ENCODE data around the gene CDH4. TPM values are rescaled to one million over a fixed set of nuclear protein-coding genes. Genes with fewer than 3 reads are reported as not detected.

Gene CDH4
- total RNA-seq, 1 experiment from 2014 or later = not detected

- no peak overlapping the region for H3K27ac ChIP-seq (ENCODE audit: low read length)
- no peaks in the 10 kb centered on the region for H3K9me2 ChIP-seq (replicated peaks; ENCODE audit: insufficient read depth, low read length)
- H3K4me3 ChIP-seq (ENCODE audit: low read length) = no peak overlapping the region
- H3K27me3 ChIP-seq (ENCODE audit: low read length) = no peaks in the 10 kb centered on the region
- no peak overlapping the region for H2AFZ ChIP-seq (ENCODE audit: low read length)
- H3K4me1 ChIP-seq (ENCODE audit: low read length) = no peaks in the 10 kb centered on the region
- H3K9ac ChIP-seq (ENCODE audit: low read length) = no peak overlapping the region
- H3K79me2 ChIP-seq (ENCODE audit: low read length) = no peaks in the 10 kb centered on the region
- no peaks in the 10 kb centered on the region for H3K36me3 ChIP-seq (ENCODE audit: insufficient read depth, low read length)
- H3K9me3 ChIP-seq (ENCODE audit: low read length) = no peaks in the 10 kb centered on the region
- no peaks in the 10 kb centered on the region for H4K20me1 ChIP-seq (ENCODE audit: insufficient read depth, low read depth, low read length)
- H3K4me2 ChIP-seq (ENCODE audit: low read depth, low read length, poor library complexity, severe bottlenecking) = no peak overlapping the region
- no peak for DNase-seq
Measured at GRCh38 chr20:61535956-61536355, 283.9 kb downstream of the CDH4 start.

DNA sequence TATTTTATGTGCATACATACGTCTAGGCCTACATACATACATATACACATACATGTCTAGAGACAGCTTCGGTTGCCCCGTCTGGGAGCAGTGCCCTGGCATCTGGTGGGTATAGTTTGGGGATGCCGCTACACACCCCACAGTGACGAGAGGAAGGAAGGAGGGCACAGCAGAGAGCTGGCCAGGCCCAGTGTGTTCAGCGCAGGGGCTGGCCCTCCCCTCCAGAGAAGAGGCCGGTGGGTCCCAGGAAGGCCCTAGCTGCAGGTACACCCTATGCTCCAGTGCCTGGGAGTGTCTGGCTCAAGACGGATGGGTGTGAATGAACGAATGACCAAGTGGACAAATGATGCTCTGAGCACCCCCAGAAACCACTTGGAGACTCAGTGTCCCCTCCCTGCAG is 284.6 kb downstream of the CDH4 start:
- H3K9me2 ChIP-seq (replicated peaks; ENCODE audit: insufficient read depth, low read length) = no peaks in the 10 kb centered on the region
- H3K27me3 ChIP-seq (ENCODE audit: low read length) = no peaks in the 10 kb centered on the region
- no peaks in the 10 kb centered on the region for H4K20me1 ChIP-seq (ENCODE audit: insufficient read depth, low read depth, low read length)
- H2AFZ ChIP-seq (ENCODE audit: low read length) = no peak overlapping the region
- H3K9ac ChIP-seq (ENCODE audit: low read length) = no peak overlapping the region
- no peaks in the 10 kb centered on the region for H3K36me3 ChIP-seq (ENCODE audit: insufficient read depth, low read length)
- H3K4me1 ChIP-seq (ENCODE audit: low read length) = no peaks in the 10 kb centered on the region
- no peaks in the 10 kb centered on the region for H3K9me3 ChIP-seq (ENCODE audit: low read length)
- no peak overlapping the region for H3K4me2 ChIP-seq (ENCODE audit: low read depth, low read length, poor library complexity, severe bottlenecking)
- H3K27ac ChIP-seq (ENCODE audit: low read length) = no peak overlapping the region
- H3K4me3 ChIP-seq (ENCODE audit: low read length) = no peak overlapping the region
- H3K79me2 ChIP-seq (ENCODE audit: low read length) = no peaks in the 10 kb centered on the region
- DNase-seq = no peak

DNA sequence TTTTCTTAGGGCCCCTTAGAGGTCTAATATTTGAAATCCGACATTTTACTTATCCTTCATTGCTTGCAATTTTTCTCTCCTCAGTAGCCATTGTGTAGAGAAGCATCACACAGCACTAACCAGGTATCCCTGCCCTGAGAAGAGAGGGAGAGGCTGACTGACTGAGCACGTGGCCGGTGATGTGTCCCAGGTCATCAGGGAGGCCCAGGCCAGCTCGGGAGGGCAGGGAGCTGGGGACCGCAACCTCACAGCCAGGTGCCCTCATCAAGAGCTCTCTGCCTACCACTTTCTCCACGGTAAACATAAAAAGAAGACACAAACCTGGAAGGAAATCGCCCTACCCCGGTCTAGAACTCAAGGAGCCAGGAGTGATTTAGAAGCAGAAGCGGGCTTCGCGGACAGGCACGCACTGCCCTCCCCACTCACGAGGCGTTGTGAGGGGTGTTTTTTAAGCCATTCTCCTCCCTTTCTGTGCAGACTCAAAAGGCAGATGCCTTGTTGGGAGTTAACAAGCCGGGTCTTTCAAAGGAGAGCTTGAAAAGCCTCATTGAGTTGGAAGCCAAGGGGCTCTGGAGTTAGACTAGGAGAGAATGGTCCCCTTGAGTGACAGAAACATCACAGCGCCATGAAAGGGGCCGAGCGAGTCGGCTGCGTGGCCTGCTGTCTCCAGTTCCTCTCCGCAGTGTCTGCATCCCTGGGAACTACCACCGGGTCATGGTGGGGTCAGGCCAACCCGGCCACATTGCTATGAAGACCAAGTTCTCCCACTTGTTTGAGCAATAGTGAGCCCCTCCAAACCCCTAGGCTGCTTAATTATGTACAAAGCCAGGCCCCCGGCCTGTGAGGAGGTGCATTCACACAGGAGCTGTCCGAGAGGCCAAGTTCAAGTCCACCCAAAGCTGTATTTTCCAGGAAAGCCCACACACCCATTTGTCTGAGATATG is 285.4 kb downstream of the CDH4 start:
- Histone ChIP-seq H2AFZ (ENCODE audit: low read length) (no peak overlapping the region), H3K79me2 (ENCODE audit: low read length) (no peaks in the 10 kb centered on the region), H4K20me1 (ENCODE audit: insufficient read depth, low read depth, low read length) (no peaks in the 10 kb centered on the region), H3K27me3 (ENCODE audit: low read length) (no peaks in the 10 kb centered on the region), H3K9me2 (replicated peaks; ENCODE audit: insufficient read depth, low read length) (no peaks in the 10 kb centered on the region), H3K9ac (ENCODE audit: low read length) (no peak overlapping the region), H3K36me3 (ENCODE audit: insufficient read depth, low read length) (no peaks in the 10 kb centered on the region), H3K4me1 (ENCODE audit: low read length) (no peaks in the 10 kb centered on the region), H3K4me3 (ENCODE audit: low read length) (no peak overlapping the region), H3K4me2 (ENCODE audit: low read depth, low read length, poor library complexity, severe bottlenecking) (no peak overlapping the region), H3K27ac (ENCODE audit: low read length) (no peak overlapping the region), H3K9me3 (ENCODE audit: low read length) (no peaks in the 10 kb centered on the region)
- no peak for DNase-seq

- Histone ChIP-seq H3K27ac (ENCODE audit: low read length) (no peak overlapping the region), H3K79me2 (ENCODE audit: low read length) (no peaks in the 10 kb centered on the region), H3K4me1 (ENCODE audit: low read length) (no peaks in the 10 kb centered on the region), H3K9me2 (replicated peaks; ENCODE audit: insufficient read depth, low read length) (no peaks in the 10 kb centered on the region), H3K4me3 (ENCODE audit: low read length) (no peak overlapping the region), H3K9me3 (ENCODE audit: low read length) (no peaks in the 10 kb centered on the region), H4K20me1 (ENCODE audit: insufficient read depth, low read depth, low read length) (no peaks in the 10 kb centered on the region), H3K9ac (ENCODE audit: low read length) (no peak overlapping the region), H3K27me3 (ENCODE audit: low read length) (no peaks in the 10 kb centered on the region), H3K36me3 (ENCODE audit: insufficient read depth, low read length) (no peaks in the 10 kb centered on the region), H3K4me2 (ENCODE audit: low read depth, low read length, poor library complexity, severe bottlenecking) (no peak overlapping the region), H2AFZ (ENCODE audit: low read length) (no peak overlapping the region)
- DNase-seq = no peak
Measured at GRCh38 chr20:61538183-61538942, 286.3 kb downstream of the CDH4 start.

DNA sequence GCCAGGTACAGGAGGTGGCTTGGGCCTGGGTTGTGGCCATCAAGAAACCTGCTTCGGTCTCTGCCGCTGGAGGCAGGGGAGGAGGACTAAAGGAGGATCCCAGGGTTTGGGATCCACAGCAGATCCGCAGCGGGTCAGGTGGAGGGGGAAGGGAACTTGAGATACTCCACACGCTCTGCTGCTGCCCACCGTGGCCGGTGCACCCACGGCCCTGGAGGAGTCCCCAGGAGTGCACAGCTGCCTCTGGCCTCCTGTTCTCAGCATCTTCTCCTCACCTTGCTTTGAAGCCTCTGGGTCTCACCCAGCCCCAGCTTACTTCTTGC is 286.8 kb downstream of the CDH4 start:
- Histone ChIP-seq H3K27ac (ENCODE audit: low read length) (no peak overlapping the region), H4K20me1 (ENCODE audit: insufficient read depth, low read depth, low read length) (no peaks in the 10 kb centered on the region), H3K9ac (ENCODE audit: low read length) (no peak overlapping the region), H3K9me2 (replicated peaks; ENCODE audit: insufficient read depth, low read length) (no peaks in the 10 kb centered on the region), H3K9me3 (ENCODE audit: low read length) (no peaks in the 10 kb centered on the region), H2AFZ (ENCODE audit: low read length) (no peak overlapping the region), H3K79me2 (ENCODE audit: low read length) (no peaks in the 10 kb centered on the region), H3K27me3 (ENCODE audit: low read length) (no peaks in the 10 kb centered on the region), H3K4me1 (ENCODE audit: low read length) (no peaks in the 10 kb centered on the region), H3K4me3 (ENCODE audit: low read length) (no peak overlapping the region), H3K36me3 (ENCODE audit: insufficient read depth, low read length) (no peaks in the 10 kb centered on the region), H3K4me2 (ENCODE audit: low read depth, low read length, poor library complexity, severe bottlenecking) (no peak overlapping the region)
- DNase-seq = no peak

DNA sequence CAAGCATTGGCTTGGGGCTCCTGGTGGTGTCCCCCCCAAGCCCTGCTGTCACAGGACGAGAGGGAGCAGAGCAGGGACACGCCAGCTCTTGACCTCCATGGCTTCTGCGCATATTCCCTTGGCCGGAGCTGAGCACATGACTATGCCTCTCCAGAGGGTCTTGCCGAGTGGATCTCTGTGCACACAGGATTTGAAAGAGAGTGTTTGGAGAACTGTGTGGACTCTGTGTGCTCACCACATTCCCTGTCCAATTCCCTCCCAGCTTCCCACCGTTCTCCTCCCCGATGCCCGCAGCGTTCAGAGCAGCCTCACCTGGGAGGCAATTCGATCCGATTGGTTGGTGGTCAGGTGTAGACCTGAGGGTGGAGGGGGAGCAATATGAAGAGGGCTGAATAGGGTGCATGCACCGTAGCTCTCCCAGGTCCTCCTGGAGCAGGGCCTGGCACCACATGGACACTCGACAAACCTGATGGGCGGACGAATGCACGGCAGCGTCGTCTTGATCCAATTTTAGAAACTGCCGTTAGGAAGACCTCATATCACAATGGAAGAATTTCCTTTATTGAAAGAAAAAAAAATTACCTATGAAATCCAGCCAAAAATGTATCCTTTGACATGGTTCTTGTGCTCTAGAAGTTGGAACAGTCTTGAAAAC is 287.8 kb downstream of the CDH4 start:
- H3K27me3 ChIP-seq (ENCODE audit: low read length) = no peaks in the 10 kb centered on the region
- H4K20me1 ChIP-seq (ENCODE audit: insufficient read depth, low read depth, low read length) = no peaks in the 10 kb centered on the region
- no peaks in the 10 kb centered on the region for H3K36me3 ChIP-seq (ENCODE audit: insufficient read depth, low read length)
- no peak overlapping the region for H2AFZ ChIP-seq (ENCODE audit: low read length)
- H3K9ac ChIP-seq (ENCODE audit: low read length) = no peak overlapping the region
- H3K4me2 ChIP-seq (ENCODE audit: low read depth, low read length, poor library complexity, severe bottlenecking) = no peak overlapping the region
- H3K4me3 ChIP-seq (ENCODE audit: low read length) = no peak overlapping the region
- no peaks in the 10 kb centered on the region for H3K4me1 ChIP-seq (ENCODE audit: low read length)
- no peak overlapping the region for H3K27ac ChIP-seq (ENCODE audit: low read length)
- no peaks in the 10 kb centered on the region for H3K9me2 ChIP-seq (replicated peaks; ENCODE audit: insufficient read depth, low read length)
- H3K79me2 ChIP-seq (ENCODE audit: low read length) = no peaks in the 10 kb centered on the region
- DNase-seq = no peak
- no peaks in the 10 kb centered on the region for H3K9me3 ChIP-seq (ENCODE audit: low read length)

- Histone ChIP-seq H3K4me3 (ENCODE audit: low read length) (no peak overlapping the region), H3K9me3 (ENCODE audit: low read length) (no peaks in the 10 kb centered on the region), H4K20me1 (ENCODE audit: insufficient read depth, low read depth, low read length) (no peaks in the 10 kb centered on the region), H3K4me1 (ENCODE audit: low read length) (no peaks in the 10 kb centered on the region), H3K9me2 (replicated peaks; ENCODE audit: insufficient read depth, low read length) (no peaks in the 10 kb centered on the region), H2AFZ (ENCODE audit: low read length) (no peak overlapping the region), H3K27ac (ENCODE audit: low read length) (no peak overlapping the region), H3K36me3 (ENCODE audit: insufficient read depth, low read length) (no peaks in the 10 kb centered on the region), H3K79me2 (ENCODE audit: low read length) (no peaks in the 10 kb centered on the region), H3K27me3 (ENCODE audit: low read length) (no peaks in the 10 kb centered on the region), H3K4me2 (ENCODE audit: low read depth, low read length, poor library complexity, severe bottlenecking) (no peak overlapping the region), H3K9ac (ENCODE audit: low read length) (no peak overlapping the region)
- DNase-seq = no peak
Measured at GRCh38 chr20:61541537-61541936, 289.5 kb downstream of the CDH4 start.

- Histone ChIP-seq H2AFZ (ENCODE audit: low read length) (no peak overlapping the region), H3K4me1 (ENCODE audit: low read length) (no peaks in the 10 kb centered on the region), H3K36me3 (ENCODE audit: insufficient read depth, low read length) (no peaks in the 10 kb centered on the region), H3K9me2 (replicated peaks; ENCODE audit: insufficient read depth, low read length) (no peaks in the 10 kb centered on the region), H3K4me3 (ENCODE audit: low read length) (no peak overlapping the region), H3K9ac (ENCODE audit: low read length) (no peak overlapping the region), H3K9me3 (ENCODE audit: low read length) (no peaks in the 10 kb centered on the region), H3K27me3 (ENCODE audit: low read length) (no peaks in the 10 kb centered on the region), H4K20me1 (ENCODE audit: insufficient read depth, low read depth, low read length) (no peaks in the 10 kb centered on the region), H3K27ac (ENCODE audit: low read length) (no peak overlapping the region), H3K79me2 (ENCODE audit: low read length) (no peaks in the 10 kb centered on the region), H3K4me2 (ENCODE audit: low read depth, low read length, poor library complexity, severe bottlenecking) (no peak overlapping the region)
- DNase-seq = no peak
Measured at GRCh38 chr20:61543086-61543485, 291.0 kb downstream of the CDH4 start.

Measured in Karpas-422 (cell line).